GM12864 (cell line): ENCODE data around the gene CTDSP2.

Experiments used
- DNase-seq: peaks from one replicate; pipeline ENCODE4 v3.0.0-alpha.2; 2011; ENCODE audit warnings: low read depth
- H3K4me3 ChIP-seq: 2 replicates; pipeline ENCODE4 v1.5.1; 2011; ENCODE audit warnings: mild to moderate bottlenecking, low read depth, low read length, control low read depth
- CTCF ChIP-seq: IDR thresholded peaks from 2 replicates; pipeline ENCODE4 v1.5.1; 2011; ENCODE audit warnings: low read depth, mild to moderate bottlenecking, moderate library complexity, low read length, control low read depth, inconsistent platforms; ENCODE audit errors: missing control alignments

The CTDSP2 gene

GRCh38 chr12:57830393-57830792 is 16.1 kb downstream of the CTDSP2 start:
- no peak for DNase-seq
- no peak for TF ChIP-seq CTCF
- no peak overlapping the region for H3K4me3 ChIP-seq

DNA sequence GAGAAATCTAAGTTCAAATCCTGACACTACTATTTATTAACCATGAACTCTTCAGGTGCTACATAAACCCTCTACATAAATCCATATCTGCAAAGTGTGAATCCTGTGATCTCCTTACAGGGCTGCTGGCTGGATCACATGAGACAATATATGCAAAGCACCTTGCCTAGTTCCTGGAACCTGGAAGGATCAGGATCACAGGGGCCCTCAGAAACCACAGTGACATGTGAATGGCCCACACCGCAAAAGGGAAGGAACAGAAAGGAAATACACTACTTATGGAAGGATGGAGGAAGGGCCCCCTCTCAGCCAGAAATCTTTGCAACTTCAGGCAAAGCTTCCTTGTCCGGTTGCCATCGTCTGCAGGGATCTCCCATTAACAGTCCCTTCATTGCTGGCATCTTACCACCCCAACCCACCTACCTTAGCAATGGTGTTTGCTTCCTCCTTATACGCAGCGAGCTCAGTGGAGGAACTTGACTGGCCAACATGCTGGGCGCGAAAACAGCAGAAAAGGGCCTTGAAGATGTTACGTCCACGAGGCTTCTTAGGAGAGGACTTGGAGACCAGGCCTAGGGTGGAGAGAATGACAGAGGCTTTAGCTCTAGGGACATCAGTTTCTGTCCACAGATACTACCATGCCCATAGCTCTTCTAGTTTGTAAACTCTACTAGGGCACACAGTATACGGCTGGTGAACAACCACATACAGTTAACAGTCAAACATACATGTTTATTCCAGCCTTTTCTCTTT is 17.3 kb downstream of the CTDSP2 start:
- no peak for DNase-seq
- no peak overlapping the region for H3K4me3 ChIP-seq
- no peak for TF ChIP-seq CTCF

GRCh38 chr12:57826966-57827365 is 19.6 kb downstream of the CTDSP2 start:
- no peak for TF ChIP-seq CTCF
- no peak overlapping the region for H3K4me3 ChIP-seq
- no peak for DNase-seq

- DNase-seq: no peak
- no peak overlapping the region for H3K4me3 ChIP-seq
- TF ChIP-seq CTCF: no peak
These were observed 20.1 kb downstream of the CTDSP2 start for GRCh38 chr12:57826400-57826799.

DNA sequence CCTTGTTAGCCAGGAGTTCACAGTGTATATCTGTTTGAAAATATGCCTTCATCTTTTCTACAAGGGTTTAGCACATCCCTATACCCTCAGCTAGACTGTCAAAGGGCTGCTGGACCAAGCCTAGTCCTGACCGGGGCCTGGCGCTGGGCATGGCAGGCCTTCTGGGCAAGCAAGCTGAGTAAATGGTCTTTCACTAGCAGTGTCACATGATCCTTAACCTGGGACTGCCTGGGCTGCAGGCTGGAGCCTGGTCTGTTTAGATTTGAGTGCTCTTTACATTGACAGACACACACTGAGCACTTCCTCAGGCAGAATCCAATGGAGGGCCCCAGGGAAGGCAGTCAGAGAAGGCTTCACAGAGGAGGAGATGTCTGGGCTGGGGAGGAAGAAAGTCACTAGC is 21.1 kb downstream of the CTDSP2 start:
- no peak for DNase-seq
- TF ChIP-seq CTCF: no peak
- H3K4me3 ChIP-seq: no peak overlapping the region

GRCh38 chr12:57823908-57824640 is 22.5 kb downstream of the CTDSP2 start:
- DNase-seq: no peak
- no peak for TF ChIP-seq CTCF
- no peak overlapping the region for H3K4me3 ChIP-seq
